IMR-90 (cell line): ENCODE results near the gene FBXL7.

ENCODE experiments used
- CEBPB ChIP-seq: IDR thresholded peaks from 2 replicates; pipeline ENCODE4 v1.6.1; 2012; ENCODE audit warnings: low read depth, low read length, improper control_type of control experiment
- CHD1 ChIP-seq: IDR thresholded peaks from 2 replicates; pipeline ENCODE4 v1.6.1; 2012; ENCODE audit warnings: low read depth, low read length, improper control_type of control experiment
- ELK1 ChIP-seq: fragments of 150-350 bp; IDR thresholded peaks from 2 replicates; pipeline ENCODE4 v1.6.1; 2016; ENCODE audit warnings: low read depth, mild to moderate bottlenecking, low read length, moderate library complexity, borderline replicate concordance
- FOS ChIP-seq: fragments of 150-350 bp; IDR thresholded peaks from 2 replicates; pipeline ENCODE4 v1.6.1; 2016; ENCODE audit warnings: low read depth, low read length
- NFE2L2 ChIP-seq: fragments of 150-350 bp; IDR thresholded peaks from 2 replicates; pipeline ENCODE4 v1.6.1; 2016; ENCODE audit warnings: low read depth, mild to moderate bottlenecking, low read length
- POLR2A ChIP-seq: IDR thresholded peaks from 2 replicates; pipeline ENCODE4 v1.6.1; 2012; ENCODE audit warnings: mild to moderate bottlenecking, low read depth, low read length
- RAD21 ChIP-seq: IDR thresholded peaks from 2 replicates; pipeline ENCODE4 v1.6.1; 2012; ENCODE audit warnings: low read length, improper control_type of control experiment
- RCOR1 ChIP-seq: IDR thresholded peaks from 2 replicates; pipeline ENCODE4 v1.6.1; 2012; ENCODE audit warnings: mild to moderate bottlenecking, low read length, improper control_type of control experiment; ENCODE audit not compliant: insufficient replicate concordance
- RFX5 ChIP-seq: IDR thresholded peaks from 2 replicates; pipeline ENCODE4 v1.8.0; 2012; ENCODE audit warnings: low read depth, mild to moderate bottlenecking, low read length, moderate library complexity
- TF ChIP-seq, protein P1 (sequence below): conservative IDR thresholded peaks from 2 replicates; pipeline ENCODE4 v1.5.1; 2012; ENCODE audit warnings: mild to moderate bottlenecking, low read depth, low read length, improper control_type of control experiment

- TF ChIP-seq ELK1 (no peak), FOS (no peak), POLR2A (no peak), RFX5 (no peak), CHD1 (no peak), CEBPB (no peak), RCOR1 (no peak), NFE2L2 (no peak), RAD21 (no peak)
- TF ChIP-seq, protein P1, sequence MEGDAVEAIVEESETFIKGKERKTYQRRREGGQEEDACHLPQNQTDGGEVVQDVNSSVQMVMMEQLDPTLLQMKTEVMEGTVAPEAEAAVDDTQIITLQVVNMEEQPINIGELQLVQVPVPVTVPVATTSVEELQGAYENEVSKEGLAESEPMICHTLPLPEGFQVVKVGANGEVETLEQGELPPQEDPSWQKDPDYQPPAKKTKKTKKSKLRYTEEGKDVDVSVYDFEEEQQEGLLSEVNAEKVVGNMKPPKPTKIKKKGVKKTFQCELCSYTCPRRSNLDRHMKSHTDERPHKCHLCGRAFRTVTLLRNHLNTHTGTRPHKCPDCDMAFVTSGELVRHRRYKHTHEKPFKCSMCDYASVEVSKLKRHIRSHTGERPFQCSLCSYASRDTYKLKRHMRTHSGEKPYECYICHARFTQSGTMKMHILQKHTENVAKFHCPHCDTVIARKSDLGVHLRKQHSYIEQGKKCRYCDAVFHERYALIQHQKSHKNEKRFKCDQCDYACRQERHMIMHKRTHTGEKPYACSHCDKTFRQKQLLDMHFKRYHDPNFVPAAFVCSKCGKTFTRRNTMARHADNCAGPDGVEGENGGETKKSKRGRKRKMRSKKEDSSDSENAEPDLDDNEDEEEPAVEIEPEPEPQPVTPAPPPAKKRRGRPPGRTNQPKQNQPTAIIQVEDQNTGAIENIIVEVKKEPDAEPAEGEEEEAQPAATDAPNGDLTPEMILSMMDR = no peak
Measured at GRCh38 chr5:15914638-15915037, 414.7 kb downstream of the FBXL7 start.
